SU-DHL-6 (cell line): ENCODE measurements around the gene PRKN.

Experiments
- CTCF ChIP-seq: fragments of 200-600 bp; sonication (generic); IDR thresholded peaks from one replicate; pipeline ENCODE4 v1.5.1; 2017; ENCODE audit warnings: antibody characterized with exemption, mild to moderate bottlenecking, low read length, moderate library complexity; ENCODE audit not compliant: insufficient read depth, poor library complexity, severe bottlenecking
- EZH2phosphoT487 ChIP-seq: fragments of 200-600 bp; sonication (generic), shearing (Covaris generic); conservative IDR thresholded peaks from 2 replicates; pipeline ENCODE4 v1.6.1; 2018; ENCODE audit warnings: mild to moderate bottlenecking, antibody characterized with exemption, low read length, moderate library complexity, mixed read lengths

GRCh38 chr6:162471842-162472241 lies 255.7 kb downstream of the PRKN start:
- TF ChIP-seq CTCF (no peak), EZH2phosphoT487 (no peak)
